GM21576 (cell line): ENCODE data around the gene RNFT2.

Source experiments
- ATAC-seq: cut with Tn5 transposase; IDR thresholded peaks from one replicate; pipeline ENCODE4 v1.9.1; 2021; ENCODE audit warnings: mild to moderate bottlenecking, moderate library complexity; ENCODE audit not compliant: unreplicated experiment

The RNFT2 gene

GRCh38 chr12:116864371-116865160 lies 126.5 kb downstream of the RNFT2 start:
- ATAC-seq, result no peak

GRCh38 chr12:116867523-116867922 lies 129.4 kb downstream of the RNFT2 start:
- ATAC-seq, result no peak

- ATAC-seq, result no peak
These were observed 132.2 kb downstream of the RNFT2 start for GRCh38 chr12:116870306-116870705.

- ATAC-seq, result no peak
These were observed 136.3 kb downstream of the RNFT2 start for GRCh38 chr12:116874324-116874995.

- no peak for ATAC-seq
These were observed 138.2 kb downstream of the RNFT2 start for GRCh38 chr12:116876151-116876869.

GRCh38 chr12:116878567-116879508 lies 140.7 kb downstream of the RNFT2 start:
- ATAC-seq, result no peak

- no peak for ATAC-seq
These were observed 141.5 kb downstream of the RNFT2 start for GRCh38 chr12:116879509-116880212.

GRCh38 chr12:116880213-116880816 lies 142.2 kb downstream of the RNFT2 start:
- no peak for ATAC-seq

- ATAC-seq, result no peak
These were observed 142.8 kb downstream of the RNFT2 start for GRCh38 chr12:116880817-116881324.

GRCh38 chr12:116881325-116881876 lies 143.3 kb downstream of the RNFT2 start, which contains the start of gene HRK:
Gene HRK, minus strand, starts transcription at chr12:116881441. Its CDS starts 134 bp downstream, at chr12:116881307.
- ATAC-seq, result no peak

GRCh38 chr12:116881877-116882507 lies 143.9 kb downstream of the RNFT2 start:
- no peak for ATAC-seq

GRCh38 chr12:116882742-116883141 lies 144.6 kb downstream of the RNFT2 start:
- ATAC-seq, result no peak

GRCh38 chr12:116884871-116885270 lies 146.8 kb downstream of the RNFT2 start:
- ATAC-seq, result no peak

- ATAC-seq, result no peak
These were observed 147.4 kb downstream of the RNFT2 start for GRCh38 chr12:116885491-116885890.

- no peak for ATAC-seq
These were observed 149.1 kb downstream of the RNFT2 start for GRCh38 chr12:116887244-116887643.

- ATAC-seq, result no peak
These were observed 149.8 kb downstream of the RNFT2 start for GRCh38 chr12:116887897-116888296.

GRCh38 chr12:116890330-116890729 lies 152.2 kb downstream of the RNFT2 start:
- no peak for ATAC-seq

GRCh38 chr12:116891019-116891418 lies 152.9 kb downstream of the RNFT2 start:
- ATAC-seq, result no peak
